Activated CD8-positive, alpha-beta T cell treated with anti-CD3 and anti-CD28 coated beads for 36 hours (primary cell): Measurements from ENCODE around the gene PIK3C2G. TPM values are rescaled to one million over a fixed set of nuclear protein-coding genes. Genes with fewer than 3 reads are reported as not detected.

Source experiments
- ATAC-seq: fragments of 200-7000 bp; cut with Tn5 transposase; one replicate; pipeline ENCODE4 v1.10.0; 2021; ENCODE audit warnings: mild to moderate bottlenecking, moderate library complexity
- CTCF ChIA-PET: fragments of 350-600 bp; sonication (Branson Sonifier 250); formaldehyde crosslinking; loops from one replicate; lab custom pipeline; 2021; ENCODE audit warnings: antibody characterized with exemption; lab: Charles Lee
- POLR2A ChIA-PET: fragments of 350-600 bp; sonication (Branson Sonifier 250); formaldehyde crosslinking; loops from one replicate; lab custom pipeline; 2021; ENCODE audit warnings: antibody characterized with exemption; lab: Charles Lee
- DNase-seq: peaks from one replicate; pipeline ENCODE4 v3.0.0-alpha.2; 2020
- H3K27ac Mint-ChIP-seq: one replicate; pipeline ENCODE4 v1.8.0; 2021; ENCODE audit warnings: mild to moderate bottlenecking, mixed read lengths
- H3K27me3 Mint-ChIP-seq: one replicate; pipeline ENCODE4 v1.8.0; 2021; ENCODE audit warnings: mixed read lengths
- H3K36me3 Mint-ChIP-seq: one replicate; pipeline ENCODE4 v1.8.0; 2021; ENCODE audit warnings: low read depth, mixed read lengths
- H3K4me1 Mint-ChIP-seq: one replicate; pipeline ENCODE4 v1.8.0; 2021; ENCODE audit warnings: low read depth, mixed read lengths
- H3K4me3 Mint-ChIP-seq: one replicate; pipeline ENCODE4 v1.8.0; 2021; ENCODE audit warnings: mild to moderate bottlenecking, moderate library complexity, mixed read lengths
- H3K9me3 Mint-ChIP-seq: one replicate; pipeline ENCODE4 v1.8.0; 2021; ENCODE audit warnings: mixed read lengths
- CTCF ChIP-seq: fragments of 200-600 bp; IDR thresholded peaks from one replicate; pipeline ENCODE4 v1.8.0; 2022; ENCODE audit warnings: antibody characterized with exemption, mild to moderate bottlenecking
- intact Hi-C: fragments of 100-400 bp; cut with micrococcal nuclease; formaldehyde crosslinking; loops from one replicate; pipeline ENCODE4 v1.10.0; 2022
- total RNA-seq, 2 experiments: library from RNA; stranded (reverse); gene quantifications; one replicate each; pipeline ENCODE4 v1.2.3, GENCODE V29; 2021

Gene PIK3C2G
- total RNA-seq, 2 experiments from 2014 or later: not detected

- H3K27me3 Mint-ChIP-seq: no peaks in the 10 kb centered on the region
- no peak for ATAC-seq
- H3K36me3 Mint-ChIP-seq: no peaks in the 10 kb centered on the region
- ChIA-PET CTCF (no interaction called here), POLR2A (no interaction called here)
- H3K4me3 Mint-ChIP-seq: no peak overlapping the region
- H3K4me1 Mint-ChIP-seq: no peaks in the 10 kb centered on the region
- DNase-seq: no peak
- no peak for TF ChIP-seq CTCF
- peaks cover 2% of the 10 kb centered on the region for H3K9me3 Mint-ChIP-seq
- H3K27ac Mint-ChIP-seq: no peak overlapping the region
- intact Hi-C loops: no loop called here
Observed at GRCh38 chr12:18323159-18323558, 61.8 kb downstream of the PIK3C2G start.

GRCh38 chr12:18327036-18327435, 65.7 kb downstream of the PIK3C2G start:
- Mint-ChIP-seq H3K4me1 (no peaks in the 10 kb centered on the region), H3K27ac (no peak overlapping the region), H3K36me3 (no peaks in the 10 kb centered on the region), H3K9me3 (peaks cover 2% of the 10 kb centered on the region), H3K4me3 (no peak overlapping the region), H3K27me3 (no peaks in the 10 kb centered on the region)
- ChIA-PET CTCF (no interaction called here), POLR2A (no interaction called here)
- intact Hi-C loops: no loop called here
- no peak for TF ChIP-seq CTCF
- DNase-seq: no peak
- ATAC-seq: no peak

GRCh38 chr12:18332173-18332572, 70.9 kb downstream of the PIK3C2G start:
- Mint-ChIP-seq H3K27me3 (no peaks in the 10 kb centered on the region), H3K36me3 (no peaks in the 10 kb centered on the region), H3K4me3 (no peak overlapping the region), H3K9me3 (peaks cover 2% of the 10 kb centered on the region), H3K4me1 (no peaks in the 10 kb centered on the region), H3K27ac (no peak overlapping the region)
- ChIA-PET CTCF (interaction anchor here (1.3 kb wide), 1 partner anchor 16 kb away, joined by 3 read pairs; no protein-coding TSS in a partner anchor), POLR2A (no interaction called here)
- DNase-seq: no peak
- TF ChIP-seq CTCF: no peak
- intact Hi-C loops: no loop called here
- no peak for ATAC-seq

- DNase-seq (no peak), ATAC-seq (no peak)
- Mint-ChIP-seq H3K27ac (no peak overlapping the region), H3K9me3 (no peaks in the 10 kb centered on the region), H3K4me3 (no peak overlapping the region), H3K27me3 (no peaks in the 10 kb centered on the region), H3K4me1 (no peaks in the 10 kb centered on the region), H3K36me3 (no peaks in the 10 kb centered on the region)
- intact Hi-C loops: no loop called here
- no peak for TF ChIP-seq CTCF
- POLR2A ChIA-PET: no interaction called here
- CTCF ChIA-PET: no interaction called here
Observed at GRCh38 chr12:18339633-18340032, 78.3 kb downstream of the PIK3C2G start.

- CTCF ChIA-PET: no interaction called here
- Mint-ChIP-seq H3K4me3 (no peak overlapping the region), H3K27ac (no peak overlapping the region), H3K27me3 (no peaks in the 10 kb centered on the region), H3K4me1 (no peaks in the 10 kb centered on the region), H3K36me3 (no peaks in the 10 kb centered on the region), H3K9me3 (no peaks in the 10 kb centered on the region)
- DNase-seq (no peak), ATAC-seq (no peak)
- no peak for TF ChIP-seq CTCF
- POLR2A ChIA-PET: no interaction called here
- intact Hi-C loops: no loop called here
Observed at GRCh38 chr12:18340186-18340585, 78.9 kb downstream of the PIK3C2G start.
